ENCODE data around the gene OPN1MW3. TPM values are rescaled to one million over a fixed set of nuclear protein-coding genes. Genes with fewer than 3 reads are reported as not detected.

The OPN1MW3 gene
- total RNA-seq, 1 donor from 2014 or later, result not detected

DNA sequence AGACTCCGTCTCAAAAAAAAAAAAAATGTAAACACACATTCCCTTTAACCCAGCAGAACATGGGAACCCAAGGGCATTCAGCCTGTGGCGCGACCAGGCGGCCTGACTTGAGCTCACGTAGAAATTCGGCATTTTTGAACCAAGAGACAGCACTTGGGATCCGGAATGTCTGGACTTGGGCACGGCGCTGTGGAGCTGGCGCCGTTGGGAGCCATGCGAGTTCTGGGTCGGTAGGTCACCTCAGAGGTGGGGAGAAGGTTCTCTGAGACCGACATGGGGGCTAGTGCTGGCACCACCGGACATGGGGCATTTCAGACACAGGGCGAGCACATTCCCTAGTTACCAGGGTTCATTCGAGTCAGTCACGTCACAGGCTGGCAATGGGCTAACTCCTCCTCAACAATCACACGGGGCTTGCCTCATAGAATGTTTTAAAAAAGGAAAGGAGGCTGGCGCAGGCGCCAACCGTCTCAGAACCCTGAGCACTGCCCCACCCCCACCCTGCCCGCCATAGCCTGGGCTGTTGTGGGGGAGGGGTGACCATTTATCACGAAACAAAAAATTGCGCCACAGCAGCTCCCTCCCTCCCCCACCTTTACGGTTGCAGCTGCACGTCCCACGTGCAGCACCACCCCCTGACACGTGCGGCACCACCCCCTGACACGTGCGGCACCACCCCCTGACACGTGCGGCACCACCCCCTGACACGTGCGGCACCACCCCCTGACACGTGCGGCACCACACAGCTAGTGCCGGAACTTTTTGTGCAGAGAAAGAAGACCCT, 37.6 kb downstream of the OPN1MW3 start, which contains the start of gene TEX28:
Gene TEX28, minus strand, starts transcription at position 334 of the 784 bp plus-strand sequence. CDS start 3,007 bp downstream, outside the sequence.
- Histone ChIP-seq H3K79me2 (ENCODE audit: insufficient read depth, low read length) (no peaks in the 10 kb centered on the region), H3K9ac (ENCODE audit: low read length) (no peak within 1 kb of the TSS), H3K27ac (ENCODE audit: low read depth, low read length) (no peak within 1 kb of the TSS), H3K4me3 (ENCODE audit: insufficient read depth, low read depth, low read length) (no peak within 1 kb of the TSS), H3K27me3 (ENCODE audit: insufficient read depth, low read length) (no peaks in the 10 kb centered on the region), H4K20me1 (ENCODE audit: insufficient read depth, low read length) (no peaks in the 10 kb centered on the region), H2AFZ (ENCODE audit: low read depth, low read length) (no peak within 1 kb of the TSS), H3K9me3 (ENCODE audit: insufficient read depth, low read depth, low read length) (no peaks in the 10 kb centered on the region), H3K36me3 (ENCODE audit: insufficient read depth, low read length) (no peaks in the 10 kb centered on the region), H3K4me2 (ENCODE audit: low read length) (no peak within 1 kb of the TSS), H3K4me1 (ENCODE audit: insufficient read depth, low read length) (no peaks in the 10 kb centered on the region)
- Mint-ChIP-seq H3K27me3 (ENCODE audit: low read depth, unreplicated experiment) (no peaks in the 10 kb centered on the region), H3K36me3 (ENCODE audit: low read depth, unreplicated experiment) (no peaks in the 10 kb centered on the region), H3K4me3 (ENCODE audit: unreplicated experiment) (no peak within 1 kb of the TSS), H3K4me1 (ENCODE audit: low read depth, unreplicated experiment) (no peaks in the 10 kb centered on the region), H3K9me3 (ENCODE audit: unreplicated experiment) (no peaks in the 10 kb centered on the region), H3K27ac (ENCODE audit: unreplicated experiment) (no peak within 1 kb of the TSS)
- no peak for TF ChIP-seq EZH2 (IDR thresholded peaks at IDR 0.05; ENCODE audit: insufficient read depth, low read length)
- TF ChIP-seq, protein P1, sequence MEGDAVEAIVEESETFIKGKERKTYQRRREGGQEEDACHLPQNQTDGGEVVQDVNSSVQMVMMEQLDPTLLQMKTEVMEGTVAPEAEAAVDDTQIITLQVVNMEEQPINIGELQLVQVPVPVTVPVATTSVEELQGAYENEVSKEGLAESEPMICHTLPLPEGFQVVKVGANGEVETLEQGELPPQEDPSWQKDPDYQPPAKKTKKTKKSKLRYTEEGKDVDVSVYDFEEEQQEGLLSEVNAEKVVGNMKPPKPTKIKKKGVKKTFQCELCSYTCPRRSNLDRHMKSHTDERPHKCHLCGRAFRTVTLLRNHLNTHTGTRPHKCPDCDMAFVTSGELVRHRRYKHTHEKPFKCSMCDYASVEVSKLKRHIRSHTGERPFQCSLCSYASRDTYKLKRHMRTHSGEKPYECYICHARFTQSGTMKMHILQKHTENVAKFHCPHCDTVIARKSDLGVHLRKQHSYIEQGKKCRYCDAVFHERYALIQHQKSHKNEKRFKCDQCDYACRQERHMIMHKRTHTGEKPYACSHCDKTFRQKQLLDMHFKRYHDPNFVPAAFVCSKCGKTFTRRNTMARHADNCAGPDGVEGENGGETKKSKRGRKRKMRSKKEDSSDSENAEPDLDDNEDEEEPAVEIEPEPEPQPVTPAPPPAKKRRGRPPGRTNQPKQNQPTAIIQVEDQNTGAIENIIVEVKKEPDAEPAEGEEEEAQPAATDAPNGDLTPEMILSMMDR (IDR thresholded peaks at IDR 0.05; ENCODE audit: insufficient read depth, low read depth, low read length), result no peak
- FAIRE-seq, result no peak
- no peak for DNase-seq (ENCODE audit: low read depth)

DNA sequence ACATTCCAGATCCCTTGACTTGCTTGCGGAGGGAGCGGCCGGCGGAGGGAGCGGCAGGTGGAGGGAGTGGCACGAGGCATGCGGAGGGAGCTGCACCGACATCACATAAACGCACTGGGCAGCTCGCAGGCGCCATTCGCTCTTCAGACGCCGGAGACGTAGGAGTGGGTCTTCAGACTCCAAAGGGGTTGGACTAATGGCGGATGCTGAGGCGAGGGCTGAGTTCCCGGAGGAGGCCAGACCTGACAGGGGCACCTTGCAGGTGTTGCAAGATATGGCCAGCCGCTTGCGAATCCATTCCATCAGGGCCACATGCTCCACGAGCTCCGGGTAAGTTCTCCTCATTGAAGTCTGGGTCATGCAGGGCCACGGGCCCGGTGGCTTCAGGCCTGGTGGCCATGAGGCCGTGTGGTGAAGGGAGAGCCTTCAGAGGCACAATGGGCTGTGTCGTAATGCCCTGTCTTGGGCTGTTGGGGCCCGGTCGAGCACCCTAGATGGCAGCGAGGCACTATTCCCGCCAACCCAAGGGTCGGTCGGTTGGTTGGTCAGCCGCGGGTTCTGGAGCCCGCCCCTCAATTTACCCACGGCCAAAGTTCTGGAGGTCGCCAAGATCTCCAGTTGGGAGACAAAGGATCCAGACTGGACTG, 38.4 kb downstream of the OPN1MW3 start, which contains the start of gene TKTL1:
Gene TKTL1, plus strand, starts transcription at position 132 of the 647 bp plus-strand sequence. Its CDS starts 65 bp downstream, at position 197.
- Histone ChIP-seq H2AFZ (ENCODE audit: low read depth, low read length) (no peak within 1 kb of the TSS), H3K4me1 (ENCODE audit: insufficient read depth, low read length) (no peaks in the 10 kb centered on the region), H3K4me3 (ENCODE audit: insufficient read depth, low read depth, low read length) (no peak within 1 kb of the TSS), H3K36me3 (ENCODE audit: insufficient read depth, low read length) (no peaks in the 10 kb centered on the region), H3K27ac (ENCODE audit: low read depth, low read length) (no peak within 1 kb of the TSS), H3K79me2 (ENCODE audit: insufficient read depth, low read length) (no peaks in the 10 kb centered on the region), H3K9ac (ENCODE audit: low read length) (no peak within 1 kb of the TSS), H3K9me3 (ENCODE audit: insufficient read depth, low read depth, low read length) (no peaks in the 10 kb centered on the region), H3K27me3 (ENCODE audit: insufficient read depth, low read length) (no peaks in the 10 kb centered on the region), H4K20me1 (ENCODE audit: insufficient read depth, low read length) (no peaks in the 10 kb centered on the region), H3K4me2 (ENCODE audit: low read length) (no peak within 1 kb of the TSS)
- no peaks in the 10 kb centered on the region for H3K36me3 Mint-ChIP-seq (ENCODE audit: low read depth, unreplicated experiment)
- H3K27ac Mint-ChIP-seq (ENCODE audit: unreplicated experiment), result no peak within 1 kb of the TSS
- DNase-seq (ENCODE audit: low read depth), result no peak
- TF ChIP-seq, protein P1 (IDR thresholded peaks at IDR 0.05; ENCODE audit: insufficient read depth, low read depth, low read length), result no peak
- no peak for TF ChIP-seq EZH2 (IDR thresholded peaks at IDR 0.05; ENCODE audit: insufficient read depth, low read length)
- H3K27me3 Mint-ChIP-seq (ENCODE audit: low read depth, unreplicated experiment), result no peaks in the 10 kb centered on the region
- no peaks in the 10 kb centered on the region for H3K9me3 Mint-ChIP-seq (ENCODE audit: unreplicated experiment)
- no peak for FAIRE-seq
- H3K4me3 Mint-ChIP-seq (ENCODE audit: unreplicated experiment), result no peak within 1 kb of the TSS
- no peaks in the 10 kb centered on the region for H3K4me1 Mint-ChIP-seq (ENCODE audit: low read depth, unreplicated experiment)
